Nephron progenitor cell (in vitro differentiated cells): ENCODE data around the gene CLEC20A.

Experiments
- DNase-seq: peaks from one replicate; pipeline ENCODE4 v3.0.0; 2021
- H3K27ac Mint-ChIP-seq: 2 replicates; pipeline ENCODE4 v1.8.0; 2021; ENCODE audit warnings: mild to moderate bottlenecking, moderate library complexity, mixed read lengths
- H3K27me3 Mint-ChIP-seq: 2 replicates; pipeline ENCODE4 v1.8.0; 2021; ENCODE audit warnings: mild to moderate bottlenecking, low read depth, mixed read lengths; ENCODE audit not compliant: poor library complexity
- H3K36me3 Mint-ChIP-seq: 2 replicates; pipeline ENCODE4 v1.8.0; 2021; ENCODE audit warnings: low read depth, mixed read lengths
- H3K4me1 Mint-ChIP-seq: 2 replicates; pipeline ENCODE4 v1.8.0; 2021; ENCODE audit warnings: mixed read lengths
- H3K4me3 Mint-ChIP-seq: 2 replicates; pipeline ENCODE4 v1.8.0; 2021; ENCODE audit warnings: mild to moderate bottlenecking, moderate library complexity, mixed read lengths
- H3K9me3 Mint-ChIP-seq: 2 replicates; pipeline ENCODE4 v1.8.0; 2021; ENCODE audit warnings: mild to moderate bottlenecking, moderate library complexity, mixed read lengths
- TF ChIP-seq, protein P1 (sequence below): fragments of 200-600 bp; sonication (generic); IDR thresholded peaks from 2 replicates; pipeline ENCODE4 v1.5.0; 2021; ENCODE audit warnings: antibody characterized with exemption

CLEC20A gene

DNA sequence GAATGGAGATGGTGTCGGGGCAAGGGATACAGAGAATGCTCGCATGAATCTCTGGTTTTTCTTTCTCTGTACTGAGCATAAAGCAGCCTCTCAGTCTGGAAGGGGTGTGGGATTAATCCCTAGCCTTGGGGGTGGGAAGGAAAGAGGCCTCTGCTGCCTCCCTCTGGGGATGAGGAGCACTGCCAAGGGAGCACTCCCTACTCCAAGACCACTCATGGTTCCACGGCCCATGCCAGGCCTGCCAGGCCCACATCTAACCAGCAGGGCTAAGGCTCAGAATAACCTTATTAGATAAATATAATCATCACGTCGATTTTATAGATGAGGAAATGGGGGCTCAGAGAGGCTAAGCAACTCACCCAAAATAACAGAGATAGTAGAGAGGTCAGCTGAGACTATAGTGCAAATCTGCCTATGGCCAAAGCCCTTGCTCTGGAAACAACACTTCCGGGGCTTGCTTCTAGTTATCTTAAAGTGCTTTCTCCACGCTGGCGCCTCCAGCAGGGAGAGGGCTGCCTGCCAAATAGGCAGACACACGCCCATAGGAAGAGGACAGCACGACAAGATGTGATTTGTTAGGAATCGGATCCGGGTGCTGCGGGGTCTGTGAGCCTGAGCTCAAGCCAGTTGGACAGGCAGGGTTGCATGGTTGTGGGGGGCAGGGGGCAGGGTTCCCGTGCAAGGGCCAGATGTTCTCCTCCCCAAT lies 16.7 kb upstream of the CLEC20A start:
- TF ChIP-seq, protein P1, sequence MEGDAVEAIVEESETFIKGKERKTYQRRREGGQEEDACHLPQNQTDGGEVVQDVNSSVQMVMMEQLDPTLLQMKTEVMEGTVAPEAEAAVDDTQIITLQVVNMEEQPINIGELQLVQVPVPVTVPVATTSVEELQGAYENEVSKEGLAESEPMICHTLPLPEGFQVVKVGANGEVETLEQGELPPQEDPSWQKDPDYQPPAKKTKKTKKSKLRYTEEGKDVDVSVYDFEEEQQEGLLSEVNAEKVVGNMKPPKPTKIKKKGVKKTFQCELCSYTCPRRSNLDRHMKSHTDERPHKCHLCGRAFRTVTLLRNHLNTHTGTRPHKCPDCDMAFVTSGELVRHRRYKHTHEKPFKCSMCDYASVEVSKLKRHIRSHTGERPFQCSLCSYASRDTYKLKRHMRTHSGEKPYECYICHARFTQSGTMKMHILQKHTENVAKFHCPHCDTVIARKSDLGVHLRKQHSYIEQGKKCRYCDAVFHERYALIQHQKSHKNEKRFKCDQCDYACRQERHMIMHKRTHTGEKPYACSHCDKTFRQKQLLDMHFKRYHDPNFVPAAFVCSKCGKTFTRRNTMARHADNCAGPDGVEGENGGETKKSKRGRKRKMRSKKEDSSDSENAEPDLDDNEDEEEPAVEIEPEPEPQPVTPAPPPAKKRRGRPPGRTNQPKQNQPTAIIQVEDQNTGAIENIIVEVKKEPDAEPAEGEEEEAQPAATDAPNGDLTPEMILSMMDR = no peak
- Mint-ChIP-seq H3K27me3 (peaks cover 3% of the 10 kb centered on the region), H3K36me3 (no peaks in the 10 kb centered on the region), H3K4me3 (no peak overlapping the region), H3K4me1 (peaks cover 20% of the 10 kb centered on the region), H3K9me3 (no peaks in the 10 kb centered on the region), H3K27ac (no peak overlapping the region)
- no peak for DNase-seq

DNA sequence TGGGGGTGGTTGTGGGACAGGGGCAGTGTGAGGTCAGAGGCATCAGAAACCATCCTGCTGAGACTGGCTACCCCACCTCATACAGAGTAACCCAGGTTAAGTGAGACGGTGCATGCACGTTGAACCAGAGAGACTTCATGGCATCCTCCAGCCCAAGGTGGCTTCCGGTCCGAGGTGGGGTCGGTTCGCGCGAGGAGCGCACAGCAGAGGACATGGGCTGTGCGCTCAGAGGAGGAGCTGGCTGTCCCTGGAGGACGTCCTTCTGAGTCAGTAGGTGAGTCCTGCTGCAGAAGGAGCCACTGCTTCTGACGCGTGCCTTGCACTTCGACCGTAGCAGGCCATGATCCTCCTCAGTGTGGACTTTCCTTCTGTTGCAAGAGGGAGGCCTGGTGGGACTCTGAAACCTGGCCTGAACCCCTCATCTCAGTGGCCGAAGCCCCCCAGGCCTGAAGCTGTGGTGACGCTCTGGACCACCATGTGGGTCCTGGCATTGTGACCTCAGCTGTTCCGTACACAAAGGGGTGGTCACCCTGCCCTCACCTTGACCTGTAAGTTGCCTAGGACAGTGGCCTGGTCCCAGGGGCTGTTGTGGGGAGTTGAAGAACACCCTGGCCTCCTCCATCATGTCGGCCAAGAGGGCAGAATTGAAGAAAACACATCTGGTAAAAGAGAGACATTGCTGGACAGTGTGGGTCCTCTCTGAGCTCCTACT lies 16.0 kb upstream of the CLEC20A start, which contains the start of gene TEX35:
Gene TEX35, plus strand, starts transcription at position 544 of the 712 bp plus-strand sequence. Its CDS starts 80 bp downstream, at position 624.
- Mint-ChIP-seq H3K4me3 (no peak within 1 kb of the TSS), H3K36me3 (no peaks in the 10 kb centered on the region), H3K27ac (no peak within 1 kb of the TSS), H3K9me3 (no peaks in the 10 kb centered on the region), H3K4me1 (peaks cover 20% of the 10 kb centered on the region), H3K27me3 (peaks cover 3% of the 10 kb centered on the region)
- DNase-seq = no peak
- TF ChIP-seq, protein P1 = no peak

DNA sequence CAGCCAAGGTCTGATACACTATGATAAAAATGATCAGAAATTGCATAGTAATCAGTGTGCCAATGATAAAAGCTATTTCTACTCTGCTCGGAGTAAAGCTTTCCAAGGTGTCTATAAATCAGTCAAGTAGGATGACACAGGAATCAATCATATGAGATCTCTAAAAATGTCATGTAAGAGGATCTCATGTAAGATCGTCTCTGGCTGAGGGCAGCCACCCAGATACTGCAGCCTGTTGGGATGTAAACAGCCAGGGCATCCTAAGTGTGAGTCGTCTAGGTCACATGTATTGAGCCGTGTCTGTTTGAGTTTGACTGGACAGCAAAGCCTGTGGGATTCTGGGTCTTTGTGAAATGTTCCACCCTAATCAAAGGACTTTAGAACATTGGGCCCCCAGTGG lies 13.4 kb upstream of the CLEC20A start:
- Mint-ChIP-seq H3K9me3 (no peaks in the 10 kb centered on the region), H3K36me3 (no peaks in the 10 kb centered on the region), H3K4me3 (no peak overlapping the region), H3K4me1 (peaks cover 20% of the 10 kb centered on the region), H3K27me3 (peaks cover 6% of the 10 kb centered on the region), H3K27ac (no peak overlapping the region)
- no peak for DNase-seq
- TF ChIP-seq, protein P1 = no peak

DNA sequence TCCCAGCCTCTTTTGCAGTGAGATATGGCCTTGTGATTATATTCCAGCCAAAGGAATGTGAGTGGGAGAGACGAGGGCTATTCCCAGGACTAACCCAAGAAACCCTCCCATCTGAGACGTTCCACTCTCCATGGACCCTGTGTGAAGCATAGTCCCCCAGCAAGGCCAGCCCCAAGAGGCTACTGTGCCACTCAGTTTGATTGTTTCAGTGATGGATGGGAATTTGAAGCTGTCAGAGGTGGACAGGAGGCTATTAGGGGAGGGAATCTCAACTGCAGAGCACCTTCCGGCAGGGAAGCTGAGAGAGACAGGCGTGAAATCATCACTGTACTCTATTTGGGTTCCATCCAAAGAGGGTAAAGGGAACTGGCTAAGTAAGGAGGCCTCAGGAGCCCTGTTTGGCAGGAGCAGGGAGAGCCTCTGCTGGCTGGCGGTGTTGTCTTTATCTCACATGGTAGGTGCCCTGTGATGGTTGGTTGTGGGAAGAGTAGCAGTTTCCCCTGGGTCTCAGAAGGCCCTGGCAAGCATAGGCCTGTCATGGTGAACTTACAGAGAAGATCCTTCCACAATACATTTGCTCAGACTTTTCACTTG lies 12.7 kb upstream of the CLEC20A start:
- no peaks in the 10 kb centered on the region for H3K36me3 Mint-ChIP-seq
- TF ChIP-seq, protein P1 = no peak
- H3K4me1 Mint-ChIP-seq = peaks cover 20% of the 10 kb centered on the region
- no peak overlapping the region for H3K4me3 Mint-ChIP-seq
- peak overlapping the region; percentile 31 for H3K27ac Mint-ChIP-seq
- H3K9me3 Mint-ChIP-seq = no peaks in the 10 kb centered on the region
- peaks cover 6% of the 10 kb centered on the region for H3K27me3 Mint-ChIP-seq
- DNase-seq = no peak

DNA sequence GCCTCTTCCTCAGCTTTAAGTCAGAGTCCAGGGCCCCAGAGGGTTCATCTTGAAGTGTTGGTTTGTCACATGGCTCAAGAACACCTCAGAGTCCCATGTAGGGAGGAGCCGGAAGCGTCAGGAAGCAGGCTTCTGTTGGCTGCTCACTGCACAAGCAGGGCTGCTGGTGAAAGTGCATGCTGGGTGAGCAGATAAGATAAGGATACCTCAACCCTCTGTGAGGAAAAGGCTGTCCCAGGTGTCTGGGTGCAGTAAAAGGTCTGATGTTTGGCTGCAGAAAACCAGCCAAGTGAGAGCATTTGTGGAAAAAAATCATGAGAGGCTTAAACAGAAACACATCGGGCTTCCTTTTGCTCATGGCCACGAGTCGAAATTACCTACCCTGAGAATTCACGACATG lies 9.9 kb upstream of the CLEC20A start:
- Mint-ChIP-seq H3K27ac (no peak overlapping the region), H3K4me3 (no peak overlapping the region), H3K36me3 (no peaks in the 10 kb centered on the region), H3K9me3 (no peaks in the 10 kb centered on the region), H3K4me1 (peaks cover 10% of the 10 kb centered on the region), H3K27me3 (peaks cover 7% of the 10 kb centered on the region)
- TF ChIP-seq, protein P1 = no peak
- DNase-seq = no peak
